ENCODE data around the gene WWOX. TPM values are rescaled to one million over a fixed set of nuclear protein-coding genes. Genes with fewer than 3 reads are reported as not detected.

WWOX gene
- total RNA-seq, 1 donor from 2014 or later = 18.6 TPM

DNA sequence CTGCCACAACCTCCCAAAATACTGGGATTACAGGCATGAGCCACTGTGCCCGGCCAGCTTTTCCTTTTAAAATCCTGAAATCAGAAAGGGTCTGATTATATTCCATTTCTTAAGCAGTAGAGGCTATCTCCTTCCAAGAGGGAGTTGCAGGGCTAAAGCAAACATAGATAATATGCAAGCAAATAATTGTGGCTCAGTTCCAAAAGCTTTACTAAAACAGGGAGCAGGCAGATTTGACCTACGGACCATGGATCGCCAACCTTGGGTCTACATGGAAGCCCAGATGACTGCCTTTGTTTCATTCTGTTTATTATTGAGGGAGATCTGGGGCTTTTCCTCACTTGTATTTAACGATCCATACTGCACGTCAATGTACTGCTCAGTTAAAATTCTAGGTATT lies 38.6 kb upstream of the WWOX start:
- Mint-ChIP-seq H3K27ac (ENCODE audit: unreplicated experiment) (no peak overlapping the region), H3K4me1 (ENCODE audit: unreplicated experiment) (no peaks in the 10 kb centered on the region), H3K4me3 (ENCODE audit: unreplicated experiment) (no peak overlapping the region), H3K27me3 (ENCODE audit: unreplicated experiment) (no peaks in the 10 kb centered on the region), H3K36me3 (ENCODE audit: low read depth, unreplicated experiment) (no peaks in the 10 kb centered on the region), H3K9me3 (ENCODE audit: unreplicated experiment) (no peaks in the 10 kb centered on the region)
- no peak for DNase-seq (ENCODE audit: low spot score)
- TF ChIP-seq, protein P1, sequence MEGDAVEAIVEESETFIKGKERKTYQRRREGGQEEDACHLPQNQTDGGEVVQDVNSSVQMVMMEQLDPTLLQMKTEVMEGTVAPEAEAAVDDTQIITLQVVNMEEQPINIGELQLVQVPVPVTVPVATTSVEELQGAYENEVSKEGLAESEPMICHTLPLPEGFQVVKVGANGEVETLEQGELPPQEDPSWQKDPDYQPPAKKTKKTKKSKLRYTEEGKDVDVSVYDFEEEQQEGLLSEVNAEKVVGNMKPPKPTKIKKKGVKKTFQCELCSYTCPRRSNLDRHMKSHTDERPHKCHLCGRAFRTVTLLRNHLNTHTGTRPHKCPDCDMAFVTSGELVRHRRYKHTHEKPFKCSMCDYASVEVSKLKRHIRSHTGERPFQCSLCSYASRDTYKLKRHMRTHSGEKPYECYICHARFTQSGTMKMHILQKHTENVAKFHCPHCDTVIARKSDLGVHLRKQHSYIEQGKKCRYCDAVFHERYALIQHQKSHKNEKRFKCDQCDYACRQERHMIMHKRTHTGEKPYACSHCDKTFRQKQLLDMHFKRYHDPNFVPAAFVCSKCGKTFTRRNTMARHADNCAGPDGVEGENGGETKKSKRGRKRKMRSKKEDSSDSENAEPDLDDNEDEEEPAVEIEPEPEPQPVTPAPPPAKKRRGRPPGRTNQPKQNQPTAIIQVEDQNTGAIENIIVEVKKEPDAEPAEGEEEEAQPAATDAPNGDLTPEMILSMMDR (IDR thresholded peaks at IDR 0.05; ENCODE audit: unreplicated experiment) = no peak

DNA sequence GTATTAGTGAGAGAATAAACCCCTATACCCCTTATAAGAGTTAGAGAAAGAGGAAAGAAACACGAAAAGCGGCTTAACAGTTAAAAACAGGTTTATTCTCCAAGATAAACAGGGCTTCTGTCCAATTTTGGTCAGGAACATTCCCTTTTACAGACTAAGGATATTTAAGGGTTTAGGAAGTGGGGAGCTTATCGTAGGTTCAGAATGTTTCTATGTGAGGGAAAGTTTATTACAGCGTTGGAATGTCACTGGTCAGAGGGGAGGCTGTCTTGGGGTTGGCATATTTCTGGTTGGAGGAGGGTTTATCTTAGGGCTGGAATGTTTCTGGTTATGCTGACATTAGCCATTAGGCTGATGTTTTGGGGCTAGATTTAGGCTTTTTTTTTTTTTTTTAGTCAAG lies 34.1 kb upstream of the WWOX start:
- Mint-ChIP-seq H3K4me1 (ENCODE audit: unreplicated experiment) (no peaks in the 10 kb centered on the region), H3K36me3 (ENCODE audit: low read depth, unreplicated experiment) (no peaks in the 10 kb centered on the region), H3K27me3 (ENCODE audit: unreplicated experiment) (no peaks in the 10 kb centered on the region), H3K9me3 (ENCODE audit: unreplicated experiment) (no peaks in the 10 kb centered on the region), H3K4me3 (ENCODE audit: unreplicated experiment) (no peak overlapping the region), H3K27ac (ENCODE audit: unreplicated experiment) (no peak overlapping the region)
- TF ChIP-seq, protein P1 (IDR thresholded peaks at IDR 0.05; ENCODE audit: unreplicated experiment) = no peak
- no peak for DNase-seq (ENCODE audit: low spot score)

DNA sequence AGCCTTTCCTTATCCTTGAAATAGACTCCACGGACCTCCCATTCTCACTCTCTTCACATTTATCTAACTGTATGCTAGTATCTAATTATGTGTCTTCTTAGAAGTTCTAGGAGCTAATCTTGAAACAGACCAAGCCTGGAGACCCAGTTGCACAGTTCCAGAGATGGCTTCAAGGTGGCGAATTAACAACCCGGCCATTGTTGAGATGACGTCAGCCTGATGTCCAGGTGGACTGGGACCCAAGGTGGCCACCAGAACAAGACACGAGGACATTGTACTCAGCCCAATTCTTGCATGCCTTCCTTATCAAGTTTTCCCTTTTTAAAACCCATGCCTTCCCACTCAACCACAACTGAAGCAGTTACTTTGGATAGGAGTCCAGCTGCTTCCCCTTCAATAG lies 29.5 kb upstream of the WWOX start:
- DNase-seq (ENCODE audit: low spot score) = no peak
- H3K9me3 Mint-ChIP-seq (ENCODE audit: unreplicated experiment) = no peaks in the 10 kb centered on the region
- H3K4me1 Mint-ChIP-seq (ENCODE audit: unreplicated experiment) = no peaks in the 10 kb centered on the region
- no peak overlapping the region for H3K4me3 Mint-ChIP-seq (ENCODE audit: unreplicated experiment)
- no peak overlapping the region for H3K27ac Mint-ChIP-seq (ENCODE audit: unreplicated experiment)
- H3K27me3 Mint-ChIP-seq (ENCODE audit: unreplicated experiment) = peaks cover 3% of the 10 kb centered on the region
- TF ChIP-seq, protein P1 (IDR thresholded peaks at IDR 0.05; ENCODE audit: unreplicated experiment) = no peak
- no peaks in the 10 kb centered on the region for H3K36me3 Mint-ChIP-seq (ENCODE audit: low read depth, unreplicated experiment)

DNA sequence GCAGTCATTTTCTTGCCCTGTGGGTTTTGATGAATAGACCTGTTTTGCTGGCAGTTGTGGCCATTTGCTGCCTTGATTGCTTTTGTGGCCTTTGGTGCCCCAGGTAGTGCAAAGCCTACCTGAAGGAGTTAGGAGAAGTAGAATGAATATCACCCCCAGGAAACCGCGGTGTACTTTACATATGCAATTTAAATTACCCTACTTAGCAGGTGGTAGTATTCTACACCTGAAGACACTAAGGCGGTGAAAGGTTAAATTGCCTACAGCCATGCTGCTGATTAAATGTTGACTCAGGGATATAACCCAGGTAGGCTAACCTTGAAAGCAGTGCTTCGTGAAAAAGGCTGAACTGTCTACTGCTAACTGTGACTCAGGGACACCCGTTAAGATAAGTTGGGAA lies 27.2 kb upstream of the WWOX start:
- TF ChIP-seq, protein P1 (IDR thresholded peaks at IDR 0.05; ENCODE audit: unreplicated experiment) = no peak
- no peak overlapping the region for H3K27ac Mint-ChIP-seq (ENCODE audit: unreplicated experiment)
- no peak overlapping the region for H3K4me3 Mint-ChIP-seq (ENCODE audit: unreplicated experiment)
- no peak for DNase-seq (ENCODE audit: low spot score)
- no peaks in the 10 kb centered on the region for H3K36me3 Mint-ChIP-seq (ENCODE audit: low read depth, unreplicated experiment)
- H3K9me3 Mint-ChIP-seq (ENCODE audit: unreplicated experiment) = no peaks in the 10 kb centered on the region
- no peaks in the 10 kb centered on the region for H3K4me1 Mint-ChIP-seq (ENCODE audit: unreplicated experiment)
- H3K27me3 Mint-ChIP-seq (ENCODE audit: unreplicated experiment) = peaks cover 3% of the 10 kb centered on the region

DNA sequence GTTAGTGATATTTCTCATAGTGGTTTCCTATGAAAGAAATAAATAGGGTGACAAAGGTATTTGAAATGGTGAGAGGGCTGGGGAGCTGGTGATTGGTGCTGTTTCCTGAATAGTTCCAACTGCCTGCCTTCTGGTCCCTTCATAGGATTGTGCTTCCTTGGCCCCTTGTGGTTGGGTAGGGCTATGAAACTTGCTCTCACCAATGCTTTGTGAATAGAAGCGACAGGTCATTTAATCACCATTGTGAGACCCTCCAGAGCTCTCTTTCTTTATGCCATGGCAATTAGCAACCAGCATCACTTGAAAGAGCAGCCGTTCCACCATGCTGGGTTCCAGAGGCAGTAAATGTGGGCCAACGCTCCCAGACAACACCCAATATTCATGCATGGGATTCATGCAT lies 23.7 kb upstream of the WWOX start:
- Mint-ChIP-seq H3K36me3 (ENCODE audit: low read depth, unreplicated experiment) (no peaks in the 10 kb centered on the region), H3K4me3 (ENCODE audit: unreplicated experiment) (no peak overlapping the region), H3K27me3 (ENCODE audit: unreplicated experiment) (peaks cover 3% of the 10 kb centered on the region), H3K9me3 (ENCODE audit: unreplicated experiment) (no peaks in the 10 kb centered on the region), H3K27ac (ENCODE audit: unreplicated experiment) (no peak overlapping the region), H3K4me1 (ENCODE audit: unreplicated experiment) (no peaks in the 10 kb centered on the region)
- TF ChIP-seq, protein P1 (IDR thresholded peaks at IDR 0.05; ENCODE audit: unreplicated experiment) = no peak
- DNase-seq (ENCODE audit: low spot score) = no peak
